Lower leg skin (tissue), 4 donors: ENCODE results near the gene RHOV. TPM values are rescaled to one million over a fixed set of nuclear protein-coding genes. Genes with fewer than 3 reads are reported as not detected.

ENCODE experiments used
- DNase-seq, 2 donors: peaks; one replicate each; pipeline ENCODE4 v3.0.0-alpha.2; 2019; ENCODE audit warnings: low spot score in 2 of 2
- H3K4me3 ChIP-seq: fragments of 200-600 bp; sonication (generic); 2 replicates; pipeline ENCODE4 v1.5.1; 2017; ENCODE audit warnings: mild to moderate bottlenecking, low read depth; ENCODE audit not compliant: poor library complexity, severe bottlenecking
- POLR2A ChIP-seq, 2 donors: fragments of 450-650 bp; IDR thresholded peaks; one replicate each; pipeline ENCODE4 v1.6.1; 2016 to 2017; ENCODE audit warnings: antibody characterized with exemption in 2 of 2, mild to moderate bottlenecking in 1 of 2, moderate library complexity in 1 of 2
- WGBS, 2 donors: methylation state at CpG; one replicate each; pipeline ENCODE4 v1.1.5; 2018; 5-methylcytosine and 5-hydroxymethylcytosine counted together
- intact Hi-C: fragments of 100-400 bp; cut with DNase I; formaldehyde crosslinking; loops from one replicate; pipeline ENCODE4 v1.15.0; 2023; ENCODE audit warnings: low total_unique reads
- total RNA-seq, 4 donors: library from RNA; depleted of rRNA; stranded (reverse); fragments of >200 nt; gene quantifications; one replicate each; pipeline ENCODE4 v1.1.0, GENCODE V29; 2016
- TF ChIP-seq, protein P1 (sequence below), 3 donors: fragments of 450-650 bp; IDR thresholded peaks; one replicate each; pipeline ENCODE4 v1.5.1; 2016; ENCODE audit warnings: antibody characterized with exemption in 3 of 3, mild to moderate bottlenecking in 3 of 3, moderate library complexity in 2 of 3

The RHOV gene
- total RNA-seq, 4 donors from 2014 or later: 78.5 to 111 (median 95.9) TPM

DNA sequence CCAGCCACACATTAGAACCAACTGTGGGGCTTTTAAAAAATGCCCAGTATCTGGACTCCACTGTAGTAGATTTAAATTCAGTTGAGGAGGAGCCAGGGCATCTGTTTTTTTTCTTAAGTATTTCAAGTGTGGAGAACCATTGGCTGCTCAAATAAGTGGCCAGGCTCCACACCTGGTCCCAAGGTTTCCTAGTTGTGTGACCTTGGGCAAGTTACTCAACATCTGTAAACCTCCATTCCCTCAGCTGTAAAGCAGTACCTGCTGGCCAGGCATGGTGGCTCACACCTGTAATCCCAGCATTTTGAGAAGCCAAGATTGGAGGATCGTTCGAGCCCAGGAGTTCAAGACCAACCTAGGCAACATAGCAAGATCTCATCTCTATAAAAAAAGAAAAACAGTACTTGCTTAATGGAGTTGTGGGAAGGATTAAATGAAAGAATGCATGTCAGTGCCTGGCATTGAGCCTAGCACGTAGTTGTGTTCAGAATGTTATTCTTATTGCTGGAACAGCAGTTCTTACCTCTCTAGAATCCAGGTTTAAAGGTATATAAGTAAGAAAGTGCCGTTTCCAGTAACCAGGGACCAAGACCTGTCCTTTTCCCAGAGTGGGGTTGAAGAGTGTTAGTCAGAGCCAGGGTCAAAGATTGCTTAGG, 47.5 kb downstream of the RHOV start:
- no peak for TF ChIP-seq POLR2A (IDR thresholded peaks at IDR 0.05)
- TF ChIP-seq, protein P1, sequence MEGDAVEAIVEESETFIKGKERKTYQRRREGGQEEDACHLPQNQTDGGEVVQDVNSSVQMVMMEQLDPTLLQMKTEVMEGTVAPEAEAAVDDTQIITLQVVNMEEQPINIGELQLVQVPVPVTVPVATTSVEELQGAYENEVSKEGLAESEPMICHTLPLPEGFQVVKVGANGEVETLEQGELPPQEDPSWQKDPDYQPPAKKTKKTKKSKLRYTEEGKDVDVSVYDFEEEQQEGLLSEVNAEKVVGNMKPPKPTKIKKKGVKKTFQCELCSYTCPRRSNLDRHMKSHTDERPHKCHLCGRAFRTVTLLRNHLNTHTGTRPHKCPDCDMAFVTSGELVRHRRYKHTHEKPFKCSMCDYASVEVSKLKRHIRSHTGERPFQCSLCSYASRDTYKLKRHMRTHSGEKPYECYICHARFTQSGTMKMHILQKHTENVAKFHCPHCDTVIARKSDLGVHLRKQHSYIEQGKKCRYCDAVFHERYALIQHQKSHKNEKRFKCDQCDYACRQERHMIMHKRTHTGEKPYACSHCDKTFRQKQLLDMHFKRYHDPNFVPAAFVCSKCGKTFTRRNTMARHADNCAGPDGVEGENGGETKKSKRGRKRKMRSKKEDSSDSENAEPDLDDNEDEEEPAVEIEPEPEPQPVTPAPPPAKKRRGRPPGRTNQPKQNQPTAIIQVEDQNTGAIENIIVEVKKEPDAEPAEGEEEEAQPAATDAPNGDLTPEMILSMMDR (IDR thresholded peaks at IDR 0.05): no peak
- DNase-seq: no peak
- no peak overlapping the region for H3K4me3 ChIP-seq
- 60 to 87% methylated on average over 4 of the region's 4 CpGs for WGBS, 2 donors
- intact Hi-C loops: no loop called here

DNA sequence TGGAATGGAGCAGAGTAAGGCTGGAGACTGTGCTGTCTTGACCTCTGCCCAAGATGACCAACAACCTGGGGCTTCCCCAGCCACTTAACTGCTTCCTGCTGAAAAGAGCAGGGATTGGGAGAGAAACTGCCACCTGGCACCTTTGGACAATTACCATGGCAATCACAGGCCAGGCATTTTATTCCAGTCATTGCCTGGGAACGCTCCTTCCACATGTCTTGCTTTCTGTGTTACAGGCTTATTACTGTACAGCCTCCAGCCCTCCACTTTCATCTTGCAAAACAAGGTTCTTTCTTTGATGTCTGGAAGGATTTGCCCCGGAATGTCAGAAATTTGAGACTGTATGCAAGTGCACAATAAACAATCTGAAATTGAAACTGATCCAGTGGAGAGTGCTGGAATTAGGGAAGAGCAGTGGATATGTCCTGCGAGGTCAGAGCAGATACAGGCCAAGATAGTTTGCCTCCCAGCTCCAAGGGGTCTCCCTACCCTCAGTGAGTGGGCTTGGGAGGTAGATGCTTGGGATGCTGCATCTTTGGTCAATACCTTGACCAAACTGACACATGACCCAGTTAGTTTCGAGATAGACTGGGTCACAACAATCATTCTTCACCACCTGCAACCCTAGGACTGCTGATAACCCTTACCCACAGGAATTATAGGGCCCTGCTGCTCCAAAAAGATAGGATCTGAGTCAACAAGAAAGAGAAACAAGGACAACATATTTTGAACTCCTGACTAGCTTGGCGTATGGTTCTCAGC, 48.2 kb downstream of the RHOV start:
- no peak for DNase-seq
- TF ChIP-seq, protein P1 (IDR thresholded peaks at IDR 0.05): no peak
- TF ChIP-seq POLR2A (IDR thresholded peaks at IDR 0.05): no peak
- no peak overlapping the region for H3K4me3 ChIP-seq
- intact Hi-C loops: no loop called here
- WGBS, 2 donors: 70 to 72% methylated on average over 5 of the region's 5 CpGs

DNA sequence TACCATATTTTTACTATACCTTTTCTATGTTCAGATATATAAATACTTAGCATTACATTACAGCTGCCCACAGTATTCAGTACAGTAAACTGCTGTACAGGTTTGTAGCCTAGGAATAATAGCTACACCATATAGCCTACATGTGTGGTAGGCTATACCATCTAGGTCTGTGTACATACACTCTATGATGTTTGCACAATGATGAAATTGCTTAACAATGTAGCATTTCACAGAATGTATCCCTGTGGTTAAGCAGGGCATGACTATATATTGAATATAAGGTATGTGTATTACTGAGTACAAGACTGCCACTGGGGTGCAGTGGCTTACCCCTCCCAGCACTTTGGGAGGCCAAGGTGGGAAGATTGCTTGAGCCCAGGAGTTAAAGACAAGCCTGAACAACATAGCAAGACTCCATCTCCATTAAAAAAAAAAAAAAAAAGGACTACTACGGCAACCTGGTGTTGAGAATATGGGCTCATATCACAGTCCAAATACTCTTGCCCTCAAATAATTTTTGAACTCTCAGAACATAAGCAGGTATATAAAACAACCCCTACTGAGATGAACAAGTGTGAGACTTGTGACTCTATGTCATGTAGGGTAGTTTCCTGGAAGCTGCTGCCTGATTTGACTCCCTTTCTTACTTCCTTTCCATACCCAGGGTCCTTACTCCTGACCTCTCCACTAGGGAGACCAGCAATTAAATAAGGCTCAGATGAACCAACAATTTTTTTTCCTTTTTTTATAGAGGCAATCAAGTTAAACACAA, 50.3 kb downstream of the RHOV start:
- TF ChIP-seq, protein P1 (IDR thresholded peaks at IDR 0.05): no peak
- TF ChIP-seq POLR2A (IDR thresholded peaks at IDR 0.05): no peak
- H3K4me3 ChIP-seq: no peak overlapping the region
- WGBS, 2 donors: 62 to 68% methylated on average over 1 of the region's 1 CpG
- intact Hi-C loops: no loop called here
- DNase-seq: no peak

Other genes starting within 250 kb of the RHOV start
- 1 to 10 TPM in 1 of 4 donors, under 1 TPM in 3; 0.46 to 1.4 (median 0.68) TPM for gene RAD51, start 179.1 kb downstream of the RHOV start, total RNA-seq
- gene RMDN3, start 119.0 kb downstream of the RHOV start, total RNA-seq: 10 to 100 TPM; 19.1 to 40.2 (median 32.3) TPM
- gene GCHFR, start 110.2 kb downstream of the RHOV start, total RNA-seq: 10 to 100 TPM; 59.8 to 97.7 (median 88.6) TPM
- 10 to 100 TPM; 31.2 to 58.4 (median 40.2) TPM for gene C15orf62, start 104.3 kb downstream of the RHOV start, total RNA-seq
- gene ZFYVE19, start 67.1 kb downstream of the RHOV start, total RNA-seq: 10 to 100 TPM; 30.9 to 65.7 (median 35.4) TPM
- gene DNAJC17, start 66.8 kb downstream of the RHOV start, total RNA-seq: 10 to 100 TPM; 16.5 to 53.1 (median 29.3) TPM
- 1 to 10 TPM in 2 of 4 donors, under 1 TPM in 1, not detected in 1; 0.65 to 4.8 (median 2.4) TPM for gene PPP1R14D, start 45.5 kb downstream of the RHOV start, total RNA-seq
- gene SPINT1, start 30.2 kb downstream of the RHOV start, total RNA-seq: 100 to 1,000 TPM; 428 to 515 (median 502) TPM
- gene VPS18, start 20.2 kb upstream of the RHOV start, total RNA-seq: 10 to 100 TPM; 15.4 to 29.9 (median 25.7) TPM
- 1 to 10 TPM; 4.0 to 8.3 (median 5.1) TPM for gene DLL4, start 55.1 kb upstream of the RHOV start, total RNA-seq
- gene CHAC1, start 79.2 kb upstream of the RHOV start, total RNA-seq: 10 to 100 TPM in 1 of 4 donors, 1 to 10 TPM in 1, under 1 TPM in 1, not detected in 1; 0.81 to 13.6 (median 4.4) TPM
- gene INO80, start 242.0 kb upstream of the RHOV start, total RNA-seq: 10 to 100 TPM; 22.3 to 44.3 (median 31.1) TPM